ENCODE data around the gene CDK19. TPM values are rescaled to one million over a fixed set of nuclear protein-coding genes. Genes with fewer than 3 reads are reported as not detected.

CDK19 gene
- total and polyA plus RNA-seq, 2 of the 13 experiments (the other 11 are each of a cell fraction or from before 2014, with no cell fraction given): 13.4 to 27.0 TPM

GRCh38 chr6:110826236-110827129 lies 11.2 kb upstream of the CDK19 start (continued):
- TF ChIP-seq KIAA2018 (CRISPR knock-in tag; IDR thresholded peaks at IDR 0.05; ENCODE audit: borderline replicate concordance): no peak
- peak; percentile 33 for TF ChIP-seq ZNF687 (CRISPR knock-in tag; IDR thresholded peaks at IDR 0.05)
- TF ChIP-seq ZFX (CRISPR knock-in tag; IDR thresholded peaks at IDR 0.05; ENCODE audit: low read depth): peak; percentile 62
- no peak for TF ChIP-seq TRIM22 (IDR thresholded peaks at IDR 0.05)
- no peak for TF ChIP-seq ZGPAT (CRISPR knock-in tag; IDR thresholded peaks at IDR 0.05)
- TF ChIP-seq ZNF33B (CRISPR knock-in tag; IDR thresholded peaks at IDR 0.05): no peak
- TF ChIP-seq ZBTB8A (CRISPR knock-in tag; IDR thresholded peaks at IDR 0.05; ENCODE audit: borderline replicate concordance, low read depth): no peak
- TF ChIP-seq ZFYVE20 (CRISPR knock-in tag; IDR thresholded peaks at IDR 0.05; ENCODE audit: borderline replicate concordance, low read depth): no peak

Data from HepG2 (cell line).